SU-DHL-6 (cell line): Measurements from ENCODE around the gene ITSN1.

Experiments used
- H2AFZ ChIP-seq: fragments of 200-600 bp; sonication (generic); 2 replicates; pipeline ENCODE4 v1.6.1; 2014; ENCODE audit warnings: low read depth, mild to moderate bottlenecking, moderate library complexity, mixed read lengths, antibody characterized with exemption, low read length; ENCODE audit not compliant: severe bottlenecking
- H3F3A ChIP-seq: fragments of 200-600 bp; shearing (Covaris generic); 2 replicates; pipeline ENCODE4 v1.6.0; 2016; ENCODE audit warnings: antibody characterized with exemption, mild to moderate bottlenecking; ENCODE audit not compliant: insufficient read depth
- H3K27ac ChIP-seq: fragments of 200-600 bp; sonication (generic); 2 replicates; pipeline ENCODE4 v1.5.1; 2016; ENCODE audit warnings: low read depth, mild to moderate bottlenecking, low read length, moderate library complexity, mixed read lengths
- H3K27me3 ChIP-seq: fragments of 200-600 bp; sonication (generic), shearing (Covaris generic); 2 replicates; pipeline ENCODE4 v1.6.0; 2014; ENCODE audit warnings: mild to moderate bottlenecking, low read length
- H3K36me3 ChIP-seq: fragments of 200-600 bp; sonication (generic); 2 replicates; pipeline ENCODE4 v1.6.1; 2014; ENCODE audit warnings: mild to moderate bottlenecking, low read length, mixed read lengths
- H3K4me2 ChIP-seq: fragments of 300-600, 200-600 bp; shearing (Covaris generic), sonication (generic); 2 replicates; pipeline ENCODE4 v1.6.0; 2014; ENCODE audit warnings: low read length, low read depth, mild to moderate bottlenecking; ENCODE audit not compliant: poor library complexity, severe bottlenecking
- H3K4me3 ChIP-seq: fragments of 200-600 bp; sonication (generic); 2 replicates; pipeline ENCODE4 v1.5.1; 2014; ENCODE audit warnings: antibody characterized with exemption, low read length, mild to moderate bottlenecking, mixed read lengths; ENCODE audit not compliant: insufficient read depth, poor library complexity, severe bottlenecking
- H3K79me2 ChIP-seq: fragments of 200-600 bp; sonication (generic); 2 replicates; pipeline ENCODE4 v1.6.1; 2014; ENCODE audit warnings: mild to moderate bottlenecking, low read length, moderate library complexity; ENCODE audit not compliant: insufficient read depth
- H3K9ac ChIP-seq: fragments of 200-600 bp; sonication (generic); 2 replicates; pipeline ENCODE4 v1.7.0; 2014; ENCODE audit warnings: mild to moderate bottlenecking, low read length
- H3K9me2 ChIP-seq: fragments of 200-600 bp; sonication (generic); replicated peaks from 2 replicates; pipeline ENCODE4 v1.6.1; 2014; ENCODE audit warnings: low read length; ENCODE audit not compliant: insufficient read depth
- H3K9me3 ChIP-seq: fragments of 200-600 bp; sonication (generic); 2 replicates; pipeline ENCODE4 v1.6.1; 2014; ENCODE audit warnings: low read length, mixed read lengths; ENCODE audit not compliant: insufficient read depth
- H4K20me1 ChIP-seq: fragments of 200-600 bp; sonication (generic); 2 replicates; pipeline ENCODE4 v1.6.1; 2014; ENCODE audit warnings: low read depth, mild to moderate bottlenecking, antibody characterized with exemption, low read length, moderate library complexity, mixed read lengths
- EZH2phosphoT487 ChIP-seq: fragments of 200-600 bp; sonication (generic), shearing (Covaris generic); conservative IDR thresholded peaks from 2 replicates; pipeline ENCODE4 v1.6.1; 2018; ENCODE audit warnings: mild to moderate bottlenecking, antibody characterized with exemption, low read length, moderate library complexity, mixed read lengths
- TF ChIP-seq, protein P1 (sequence below): fragments of 200-600 bp; sonication (generic); IDR thresholded peaks from one replicate; pipeline ENCODE4 v1.5.1; 2017; ENCODE audit warnings: antibody characterized with exemption, mild to moderate bottlenecking, low read length, moderate library complexity; ENCODE audit not compliant: insufficient read depth, poor library complexity, severe bottlenecking

The ITSN1 gene

DNA sequence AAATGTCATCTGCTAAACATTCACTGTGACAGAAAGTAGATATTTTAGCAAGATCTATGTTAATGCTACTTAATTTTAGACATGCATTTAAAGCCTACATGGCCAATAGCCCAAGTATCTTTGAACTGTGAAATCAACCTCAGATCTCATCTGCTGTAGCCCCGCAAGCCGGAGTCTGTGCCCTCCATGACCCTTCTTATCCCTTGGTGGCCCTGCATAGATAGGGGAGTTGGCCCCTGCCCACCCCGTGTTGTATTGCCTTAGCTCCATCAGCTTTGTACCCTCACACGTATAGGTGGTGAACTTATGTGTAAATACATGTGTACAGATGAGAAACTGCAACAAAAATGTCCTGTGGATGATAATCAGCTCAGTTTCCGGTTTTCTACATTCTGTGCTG is 254.8 kb downstream of the ITSN1 start:
- no peak overlapping the region for H3K27ac ChIP-seq
- H3K9ac ChIP-seq: no peak overlapping the region
- no peak overlapping the region for H3K4me2 ChIP-seq
- TF ChIP-seq EZH2phosphoT487: no peak
- TF ChIP-seq, protein P1, sequence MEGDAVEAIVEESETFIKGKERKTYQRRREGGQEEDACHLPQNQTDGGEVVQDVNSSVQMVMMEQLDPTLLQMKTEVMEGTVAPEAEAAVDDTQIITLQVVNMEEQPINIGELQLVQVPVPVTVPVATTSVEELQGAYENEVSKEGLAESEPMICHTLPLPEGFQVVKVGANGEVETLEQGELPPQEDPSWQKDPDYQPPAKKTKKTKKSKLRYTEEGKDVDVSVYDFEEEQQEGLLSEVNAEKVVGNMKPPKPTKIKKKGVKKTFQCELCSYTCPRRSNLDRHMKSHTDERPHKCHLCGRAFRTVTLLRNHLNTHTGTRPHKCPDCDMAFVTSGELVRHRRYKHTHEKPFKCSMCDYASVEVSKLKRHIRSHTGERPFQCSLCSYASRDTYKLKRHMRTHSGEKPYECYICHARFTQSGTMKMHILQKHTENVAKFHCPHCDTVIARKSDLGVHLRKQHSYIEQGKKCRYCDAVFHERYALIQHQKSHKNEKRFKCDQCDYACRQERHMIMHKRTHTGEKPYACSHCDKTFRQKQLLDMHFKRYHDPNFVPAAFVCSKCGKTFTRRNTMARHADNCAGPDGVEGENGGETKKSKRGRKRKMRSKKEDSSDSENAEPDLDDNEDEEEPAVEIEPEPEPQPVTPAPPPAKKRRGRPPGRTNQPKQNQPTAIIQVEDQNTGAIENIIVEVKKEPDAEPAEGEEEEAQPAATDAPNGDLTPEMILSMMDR: no peak
- no peaks in the 10 kb centered on the region for H3K9me3 ChIP-seq
- no peak overlapping the region for H2AFZ ChIP-seq
- no peak overlapping the region for H3K4me3 ChIP-seq
- H3K9me2 ChIP-seq: no peaks in the 10 kb centered on the region
- no peaks in the 10 kb centered on the region for H3K79me2 ChIP-seq
- no peaks in the 10 kb centered on the region for H4K20me1 ChIP-seq
- no peaks in the 10 kb centered on the region for H3K27me3 ChIP-seq
- H3F3A ChIP-seq: no peaks in the 10 kb centered on the region; the same call in 1 of the 2 replicates
- 0 out of 2 replicates have a peak, but pooled peaks cover 2% of the 10 kb centered on the region for H3K36me3 ChIP-seq

DNA sequence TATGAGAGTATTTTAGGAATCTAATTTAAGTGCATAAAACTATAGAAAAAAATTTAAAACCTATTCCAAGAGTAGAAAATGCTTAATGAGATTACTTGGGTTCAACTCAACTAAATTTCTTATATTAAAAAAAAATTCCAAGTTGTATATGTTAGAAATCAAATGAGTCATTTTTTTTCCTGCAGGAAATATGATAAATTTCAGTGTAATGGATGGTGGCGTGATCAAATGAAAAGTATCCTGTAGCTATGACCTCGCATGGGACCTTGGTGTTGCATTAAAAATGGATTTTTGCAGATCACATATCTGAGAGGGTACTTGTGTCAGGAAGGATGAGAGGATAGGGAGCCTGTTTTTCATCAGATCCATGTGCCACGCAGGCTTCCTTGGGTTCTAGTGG is 255.4 kb downstream of the ITSN1 start:
- Histone ChIP-seq H3K9me2 (no peaks in the 10 kb centered on the region), H3K27me3 (no peaks in the 10 kb centered on the region), H3K4me3 (no peak overlapping the region), H3K9ac (no peak overlapping the region), H3F3A (no peaks in the 10 kb centered on the region; the same call in 1 of the 2 replicates), H4K20me1 (no peaks in the 10 kb centered on the region), H3K4me2 (no peak overlapping the region), H3K79me2 (no peaks in the 10 kb centered on the region), H3K9me3 (no peaks in the 10 kb centered on the region), H3K36me3 (0 out of 2 replicates have a peak, but pooled peaks cover 2% of the 10 kb centered on the region), H3K27ac (no peak overlapping the region), H2AFZ (no peak overlapping the region)
- TF ChIP-seq, protein P1: no peak
- no peak for TF ChIP-seq EZH2phosphoT487

DNA sequence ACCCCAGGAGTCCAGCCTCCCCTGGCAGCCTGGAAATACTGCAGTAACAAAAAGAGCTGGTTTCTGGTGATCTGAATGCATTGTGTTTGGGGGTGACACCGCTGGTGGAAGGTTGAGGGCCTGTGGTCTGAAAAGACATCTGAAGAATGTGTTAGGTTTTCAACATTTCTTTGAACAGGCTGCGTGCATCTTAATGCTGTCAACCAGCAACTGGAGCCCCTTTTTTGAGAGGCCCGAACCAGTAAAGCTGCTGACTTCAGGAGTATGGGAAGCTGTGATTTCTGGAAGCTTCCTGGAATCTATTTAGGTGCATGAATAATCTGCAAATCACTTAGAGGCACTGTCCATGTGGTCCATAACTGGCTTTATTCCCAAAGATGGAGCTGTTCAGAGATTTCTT is 256.3 kb downstream of the ITSN1 start:
- H3K9ac ChIP-seq: no peak overlapping the region
- no peaks in the 10 kb centered on the region for H3K79me2 ChIP-seq
- no peak overlapping the region for H3K4me3 ChIP-seq
- H3K9me2 ChIP-seq: no peaks in the 10 kb centered on the region
- H3K27me3 ChIP-seq: no peaks in the 10 kb centered on the region
- TF ChIP-seq EZH2phosphoT487: no peak
- TF ChIP-seq, protein P1: no peak
- H3K4me2 ChIP-seq: no peak overlapping the region
- no peaks in the 10 kb centered on the region for H3K9me3 ChIP-seq
- H3K27ac ChIP-seq: no peak overlapping the region
- no peak overlapping the region for H2AFZ ChIP-seq
- H3K36me3 ChIP-seq: 0 out of 2 replicates have a peak, but pooled peaks cover 2% of the 10 kb centered on the region
- H3F3A ChIP-seq: no peaks in the 10 kb centered on the region; the same call in 1 of the 2 replicates
- H4K20me1 ChIP-seq: no peaks in the 10 kb centered on the region
